ENCODE data around the gene IDNK.

The IDNK gene

GRCh38 chr9:83620841-83621636, 1.9 kb upstream of the IDNK start:
- Histone ChIP-seq H3F3A (ENCODE audit: low read depth) (peaks cover 5% of the 10 kb centered on the region; the same call in 1 of the 2 replicates), H3K9me2 (replicated peaks; ENCODE audit: low read depth, low read length) (no peaks in the 10 kb centered on the region), H3K36me3 (ENCODE audit: insufficient read depth, low read length) (no peaks in the 10 kb centered on the region), H3K4me3 (ENCODE audit: low read length, poor library complexity, severe bottlenecking) (no peak overlapping the region), H3K9ac (ENCODE audit: low read depth, low read length, poor library complexity, severe bottlenecking) (no peak overlapping the region), H4K20me1 (ENCODE audit: insufficient read depth, low read length, poor library complexity, severe bottlenecking) (no peaks in the 10 kb centered on the region), H2AFZ (ENCODE audit: low read length) (no peak overlapping the region), H3K27me3 (ENCODE audit: insufficient read depth, low read length, poor library complexity, severe bottlenecking) (no peaks in the 10 kb centered on the region), H3K9me3 (ENCODE audit: insufficient read depth, low read depth, low read length) (no peaks in the 10 kb centered on the region), H3K79me2 (ENCODE audit: insufficient read depth, low read length) (peaks cover 10% of the 10 kb centered on the region; the same call in 1 of the 2 replicates), H3K4me1 (ENCODE audit: insufficient read depth, low read length, poor library complexity, severe bottlenecking) (peaks cover 33% of the 10 kb centered on the region), H3K4me2 (ENCODE audit: low read depth, low read length, poor library complexity, severe bottlenecking) (no peak overlapping the region)
- TF ChIP-seq CTCF (conservative IDR thresholded peaks at IDR 0.05; ENCODE audit: low read length) (peak; percentile 87), EZH2phosphoT487 (IDR thresholded peaks at IDR 0.05; ENCODE audit: borderline replicate concordance) (no peak)

- H3K9ac ChIP-seq (ENCODE audit: low read depth, low read length, poor library complexity, severe bottlenecking) = peak overlapping the region; percentile 95
- H3K27me3 ChIP-seq (ENCODE audit: insufficient read depth, low read length, poor library complexity, severe bottlenecking) = no peaks in the 10 kb centered on the region
- H2AFZ ChIP-seq (ENCODE audit: low read length) = peak overlapping the region; percentile 88
- H3K4me3 ChIP-seq (ENCODE audit: low read length, poor library complexity, severe bottlenecking) = peak overlapping the region; percentile 76
- H3K36me3 ChIP-seq (ENCODE audit: insufficient read depth, low read length) = no peaks in the 10 kb centered on the region
- H3K79me2 ChIP-seq (ENCODE audit: insufficient read depth, low read length) = peaks cover 10% of the 10 kb centered on the region; the same call in 1 of the 2 replicates
- no peaks in the 10 kb centered on the region for H3K9me2 ChIP-seq (replicated peaks; ENCODE audit: low read depth, low read length)
- H3K4me1 ChIP-seq (ENCODE audit: insufficient read depth, low read length, poor library complexity, severe bottlenecking) = peaks cover 43% of the 10 kb centered on the region
- H3F3A ChIP-seq (ENCODE audit: low read depth) = peaks cover 5% of the 10 kb centered on the region; the same call in 1 of the 2 replicates
- H4K20me1 ChIP-seq (ENCODE audit: insufficient read depth, low read length, poor library complexity, severe bottlenecking) = no peaks in the 10 kb centered on the region
- no peaks in the 10 kb centered on the region for H3K9me3 ChIP-seq (ENCODE audit: insufficient read depth, low read depth, low read length)
- TF ChIP-seq CTCF (conservative IDR thresholded peaks at IDR 0.05; ENCODE audit: low read length) = no peak
- no peak for TF ChIP-seq EZH2phosphoT487 (IDR thresholded peaks at IDR 0.05; ENCODE audit: borderline replicate concordance)
- peak overlapping the region; percentile 89 for H3K4me2 ChIP-seq (ENCODE audit: low read depth, low read length, poor library complexity, severe bottlenecking)
Measured at GRCh38 chr9:83622433-83622938, 457 bp upstream of the IDNK start.

- H3K4me3 ChIP-seq (ENCODE audit: low read length, poor library complexity, severe bottlenecking) = peak overlapping the region; percentile 76
- peak overlapping the region; percentile 88 for H2AFZ ChIP-seq (ENCODE audit: low read length)
Measured at GRCh38 chr9:83623679-83624076, 735 bp downstream of the IDNK start.

More at GRCh38 chr9:83623679-83624076, 735 bp downstream of the IDNK start:
- Histone ChIP-seq H3K36me3 (ENCODE audit: insufficient read depth, low read length) (peaks cover under 1% of the 10 kb centered on the region; the same call in 1 of the 2 replicates), H3K9me3 (ENCODE audit: insufficient read depth, low read depth, low read length) (no peaks in the 10 kb centered on the region), H4K20me1 (ENCODE audit: insufficient read depth, low read length, poor library complexity, severe bottlenecking) (no peaks in the 10 kb centered on the region), H3K9ac (ENCODE audit: low read depth, low read length, poor library complexity, severe bottlenecking) (peak overlapping the region; percentile 95), H3F3A (ENCODE audit: low read depth) (peaks cover 5% of the 10 kb centered on the region; the same call in 1 of the 2 replicates), H3K4me2 (ENCODE audit: low read depth, low read length, poor library complexity, severe bottlenecking) (peak overlapping the region; percentile 89), H3K79me2 (ENCODE audit: insufficient read depth, low read length) (peaks cover 10% of the 10 kb centered on the region; the same call in 1 of the 2 replicates), H3K27me3 (ENCODE audit: insufficient read depth, low read length, poor library complexity, severe bottlenecking) (no peaks in the 10 kb centered on the region), H3K9me2 (replicated peaks; ENCODE audit: low read depth, low read length) (no peaks in the 10 kb centered on the region), H3K4me1 (ENCODE audit: insufficient read depth, low read length, poor library complexity, severe bottlenecking) (peaks cover 45% of the 10 kb centered on the region)
- no peak for TF ChIP-seq CTCF (conservative IDR thresholded peaks at IDR 0.05; ENCODE audit: low read length)
- TF ChIP-seq EZH2phosphoT487 (IDR thresholded peaks at IDR 0.05; ENCODE audit: borderline replicate concordance) = no peak

All from Loucy (cell line).